GM12873 (cell line): ENCODE data around the gene UTP18.

ENCODE experiments used
- CTCF ChIP-seq: IDR thresholded peaks from 2 replicates; pipeline ENCODE4 v1.5.1; 2012; ENCODE audit warnings: low read depth, mild to moderate bottlenecking, moderate library complexity, low read length, control low read depth; ENCODE audit not compliant: insufficient read depth; ENCODE audit errors: missing control alignments

The UTP18 gene

DNA sequence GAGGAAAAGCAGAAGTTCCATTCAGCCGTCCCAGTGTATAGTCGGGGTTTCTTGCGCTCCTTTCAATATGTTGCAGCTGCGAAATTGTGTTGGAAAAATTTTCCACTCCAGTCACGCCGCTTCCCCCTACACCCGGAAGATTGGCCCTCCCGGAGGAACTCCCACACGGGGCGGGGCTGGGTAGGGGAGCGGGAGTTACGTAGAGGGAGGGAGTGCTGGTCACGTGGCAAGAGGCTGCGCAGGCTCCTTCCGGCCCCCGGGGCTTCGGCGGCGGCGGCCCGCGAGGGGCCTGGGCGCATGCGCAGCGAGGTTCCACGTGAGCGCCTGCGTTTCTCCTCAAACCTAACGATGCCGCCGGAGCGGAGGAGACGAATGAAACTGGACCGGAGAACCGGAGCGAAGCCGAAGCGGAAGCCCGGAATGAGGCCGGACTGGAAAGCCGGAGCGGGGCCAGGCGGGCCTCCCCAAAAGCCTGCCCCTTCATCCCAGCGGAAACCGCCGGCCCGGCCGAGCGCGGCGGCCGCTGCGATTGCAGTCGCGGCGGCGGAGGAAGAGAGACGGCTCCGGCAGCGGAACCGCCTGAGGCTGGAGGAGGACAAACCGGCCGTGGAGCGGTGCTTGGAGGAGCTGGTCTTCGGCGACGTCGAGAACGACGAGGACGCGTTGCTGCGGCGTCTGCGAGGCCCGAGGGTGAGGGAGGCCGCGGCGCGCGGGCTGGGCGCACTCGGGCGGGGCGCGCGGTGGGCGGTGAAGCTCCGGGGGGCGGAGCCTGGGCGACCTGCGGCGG, at the start of gene UTP18:
Gene UTP18, plus strand, starts transcription at position 310 of the 787 bp plus-strand sequence. Its CDS starts 39 bp downstream, at position 349.
- no peak for TF ChIP-seq CTCF

GRCh38 chr17:51214920-51215319, 45.4 kb upstream of the UTP18 start:
- TF ChIP-seq CTCF: no peak

GRCh38 chr17:51217946-51218345, 42.4 kb upstream of the UTP18 start:
- TF ChIP-seq CTCF: no peak

- TF ChIP-seq CTCF: no peak
Observed at GRCh38 chr17:51221322-51221721, 39.0 kb upstream of the UTP18 start.

DNA sequence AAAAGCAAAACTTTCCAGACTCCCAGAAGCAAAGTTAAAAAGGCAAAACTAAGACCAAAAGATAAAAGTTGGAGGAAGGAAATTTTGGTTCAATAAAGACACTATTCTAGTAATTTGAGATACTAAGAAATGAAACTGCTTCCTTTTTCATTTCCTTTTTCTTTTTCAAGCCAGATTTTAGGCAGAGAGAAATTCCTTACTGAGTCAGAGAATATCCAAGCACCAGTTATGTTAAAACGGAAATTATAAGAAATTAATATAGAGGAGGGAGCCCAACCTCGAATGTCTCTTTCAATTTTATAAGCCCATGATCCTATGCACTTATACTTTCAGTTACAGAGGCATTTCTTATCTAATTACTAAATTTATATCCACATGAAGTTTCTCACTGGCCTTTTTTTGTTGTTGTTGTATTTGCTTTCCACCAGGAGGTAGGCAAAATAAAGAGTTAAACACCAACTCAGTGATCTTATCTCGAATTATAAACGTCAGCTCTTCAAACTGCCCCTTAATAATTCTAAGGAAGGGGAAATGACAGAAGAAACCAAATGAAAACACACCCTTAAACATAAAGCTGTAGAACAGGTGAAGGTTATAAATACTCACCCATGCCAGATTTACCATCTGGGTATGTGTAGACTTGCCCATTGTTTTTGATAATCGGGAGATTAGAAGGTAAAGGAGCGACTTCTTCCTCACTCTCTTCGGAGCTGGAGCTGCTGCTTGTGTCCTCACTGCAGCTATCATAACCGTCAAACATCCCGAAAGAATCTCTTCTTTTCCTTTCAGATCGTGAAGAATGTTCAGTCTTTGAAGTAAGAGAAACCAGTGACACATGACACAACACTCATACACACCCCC, 35.7 kb upstream of the UTP18 start:
- TF ChIP-seq CTCF: no peak

GRCh38 chr17:51228161-51228560, 32.2 kb upstream of the UTP18 start:
- TF ChIP-seq CTCF: no peak

- no peak for TF ChIP-seq CTCF
Observed at GRCh38 chr17:51229889-51230288, 30.5 kb upstream of the UTP18 start.
